HG02981 (cell line): Measurements from ENCODE around the gene AFTPH.

Experiments used
- ATAC-seq: cut with Tn5 transposase; IDR thresholded peaks from one replicate; pipeline ENCODE4 v1.9.1; 2021; ENCODE audit warnings: mild to moderate bottlenecking, moderate library complexity; ENCODE audit not compliant: unreplicated experiment

Gene AFTPH

DNA sequence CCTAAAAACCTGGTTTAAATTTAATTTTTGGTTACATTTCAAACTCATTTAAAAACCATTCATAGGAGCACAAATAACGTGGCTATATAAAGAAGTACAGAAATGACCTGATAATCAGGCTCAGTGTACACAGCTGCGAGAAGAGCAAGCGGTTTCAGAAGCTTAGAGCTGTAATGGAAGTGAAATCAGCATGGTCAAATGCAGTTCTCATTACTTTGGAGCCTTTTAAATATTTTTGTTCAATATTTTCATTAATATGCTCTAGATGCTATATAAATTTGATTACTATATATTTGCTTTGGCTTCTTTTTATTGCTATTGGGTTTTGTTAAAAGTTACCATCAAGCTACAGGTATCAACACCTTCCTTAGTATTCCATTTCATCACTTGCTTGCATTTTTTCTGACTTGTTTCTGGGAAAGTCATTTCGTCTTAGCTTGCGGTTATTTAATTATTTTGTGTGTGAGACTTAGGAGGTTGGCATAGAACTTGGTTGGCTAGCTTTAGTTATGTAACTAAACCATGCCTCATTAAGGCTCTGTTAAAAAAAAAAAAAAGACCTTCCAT is 58.7 kb downstream of the AFTPH start:
- peak; percentile 82 for ATAC-seq

DNA sequence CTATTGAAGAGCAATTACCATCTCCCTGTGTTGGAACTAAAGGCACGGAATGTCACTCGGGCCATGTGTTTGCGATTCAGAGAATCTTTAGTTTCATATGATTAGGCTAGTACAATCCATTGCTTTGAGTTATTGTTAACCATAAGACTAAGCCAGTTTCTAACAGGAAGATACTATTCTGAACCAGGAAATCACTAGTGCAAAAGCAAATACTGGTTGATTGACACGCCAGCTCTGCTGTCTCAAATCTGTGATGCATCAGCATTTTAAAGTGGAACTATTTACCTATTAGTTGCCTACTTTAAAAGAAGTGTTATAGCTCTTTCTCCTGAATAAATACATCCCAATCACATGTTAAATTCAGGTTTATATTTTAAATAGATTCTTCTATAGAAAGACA is 61.9 kb downstream of the AFTPH start:
- ATAC-seq, result no peak

DNA sequence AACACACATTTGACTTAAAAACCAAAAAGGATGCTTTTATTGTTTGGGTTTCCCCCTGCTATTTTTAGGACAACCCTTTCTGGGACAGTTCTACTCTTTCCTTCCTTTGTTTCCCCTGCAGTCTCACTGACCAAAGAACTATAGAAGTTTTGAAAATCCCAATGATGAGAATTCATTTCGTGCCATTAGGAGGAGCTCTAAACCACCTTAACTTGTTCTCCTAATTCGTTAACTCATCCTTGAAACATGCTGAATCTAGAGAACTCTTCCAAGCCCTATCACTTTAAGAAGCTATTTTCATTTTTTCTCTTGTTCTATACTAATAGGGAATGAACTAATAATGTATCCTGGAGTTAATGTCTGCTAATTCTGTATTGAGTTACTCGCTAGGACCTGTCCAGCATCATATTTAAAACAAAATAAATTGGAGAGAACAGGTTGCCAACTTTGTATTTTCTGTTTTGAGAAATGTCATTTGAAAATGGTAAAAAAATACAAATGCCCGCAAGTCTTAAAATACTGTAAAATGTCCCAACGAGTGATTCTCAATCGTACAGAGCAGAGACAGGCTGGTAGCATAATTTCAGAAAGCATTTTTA is 62.9 kb downstream of the AFTPH start:
- no peak for ATAC-seq

DNA sequence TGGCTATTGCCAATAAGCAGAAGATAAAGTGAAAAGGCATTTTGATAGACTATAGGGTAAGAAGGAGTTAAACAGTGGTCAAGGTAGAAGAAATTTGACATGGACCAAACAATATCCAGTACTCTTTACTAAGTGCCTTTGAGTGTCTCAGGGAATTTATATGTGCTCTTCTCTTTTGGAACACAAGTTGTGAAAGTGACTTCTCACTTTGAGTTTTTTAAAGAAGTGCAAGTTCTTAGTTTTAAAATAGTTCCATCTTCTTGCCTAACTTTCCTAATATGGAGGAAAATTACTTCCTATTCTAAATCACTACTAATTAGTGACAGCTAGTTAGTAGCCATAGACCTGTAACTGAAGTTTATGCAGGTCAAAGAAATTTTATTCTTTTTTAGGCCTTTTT is 63.4 kb downstream of the AFTPH start:
- no peak for ATAC-seq

DNA sequence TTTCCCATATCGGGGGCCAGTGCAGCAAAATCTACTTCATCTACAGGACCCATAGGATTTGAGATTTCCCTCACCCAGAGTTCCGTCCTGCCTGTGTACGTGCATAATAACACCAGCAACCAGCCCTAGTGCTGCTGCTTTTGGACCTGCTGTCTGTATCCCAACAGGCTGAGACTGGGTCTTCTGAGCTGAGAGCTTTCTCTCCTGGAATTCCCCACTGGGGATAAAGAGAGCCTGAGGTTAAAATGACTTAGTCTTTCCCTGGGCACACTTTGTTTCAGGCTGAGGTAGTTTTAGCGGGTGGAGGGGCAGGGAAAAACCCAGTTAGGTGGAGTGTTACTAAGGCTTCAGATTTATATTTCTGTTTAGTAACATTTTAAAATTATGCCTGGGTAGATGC is 67.1 kb downstream of the AFTPH start:
- ATAC-seq, result no peak

DNA sequence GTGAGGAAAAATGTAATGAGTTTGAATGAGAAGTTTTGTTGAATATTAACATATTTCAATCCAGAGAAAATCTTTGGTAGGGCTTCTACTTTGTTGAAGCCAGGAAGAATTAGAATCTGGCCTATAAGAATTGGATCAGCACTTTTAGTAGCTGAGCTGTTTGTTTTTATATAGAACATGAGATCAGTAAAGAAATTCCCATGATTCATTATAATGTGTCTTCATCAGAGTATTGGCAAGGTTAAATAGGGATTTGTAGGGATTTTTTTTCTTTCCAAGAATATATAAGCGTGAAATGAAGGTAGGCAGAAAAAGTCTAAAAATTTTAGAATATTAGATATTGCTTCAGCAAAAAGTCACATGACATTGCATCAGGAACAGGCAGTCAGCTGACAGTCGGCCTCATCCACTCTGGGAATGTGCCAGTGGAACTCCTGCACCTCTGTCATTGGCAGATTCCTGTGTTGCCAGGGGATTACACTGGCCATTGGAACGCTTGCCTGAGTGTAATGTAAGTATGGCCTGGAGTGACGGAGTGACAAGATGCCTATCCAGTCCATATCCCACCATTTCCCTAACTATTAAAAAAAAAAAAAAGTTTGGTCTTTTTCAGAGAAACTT is 69.0 kb downstream of the AFTPH start:
- no peak for ATAC-seq

DNA sequence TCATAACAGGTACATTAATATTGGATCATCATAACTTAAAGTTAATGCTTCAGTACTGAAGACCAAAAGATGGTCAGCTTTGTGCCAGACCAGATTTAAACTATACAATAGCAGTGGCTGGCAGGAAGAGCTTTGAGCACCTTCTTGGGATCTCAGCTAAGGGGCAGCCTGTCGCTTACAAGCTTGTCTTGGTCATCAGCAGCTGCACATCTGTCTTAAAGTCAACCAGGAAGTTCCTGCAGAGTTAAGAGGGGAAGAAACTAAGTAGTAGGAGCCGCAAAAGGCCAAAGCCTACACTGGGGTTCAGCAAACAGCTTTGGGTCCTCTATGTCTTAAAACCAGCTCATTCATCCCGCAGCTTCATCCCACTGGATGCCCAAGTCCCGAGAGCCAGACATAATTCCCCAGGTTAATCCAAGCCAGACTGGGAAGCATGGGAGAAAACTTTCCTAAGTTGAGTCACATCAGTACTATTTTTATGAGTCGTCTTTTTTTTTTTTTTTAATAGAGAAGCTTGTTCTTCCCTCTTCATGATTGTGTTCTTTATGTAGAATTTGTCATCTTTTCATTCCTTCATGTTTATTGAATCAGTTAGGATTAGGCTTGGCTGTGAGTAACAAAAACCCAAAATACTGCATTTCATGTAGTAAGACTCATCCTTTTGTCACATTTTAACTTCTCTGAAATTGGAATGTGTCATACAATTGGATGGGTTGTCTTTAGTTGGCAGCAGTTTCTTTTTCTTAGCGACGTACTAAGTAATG is 70.3 kb downstream of the AFTPH start:
- no peak for ATAC-seq

DNA sequence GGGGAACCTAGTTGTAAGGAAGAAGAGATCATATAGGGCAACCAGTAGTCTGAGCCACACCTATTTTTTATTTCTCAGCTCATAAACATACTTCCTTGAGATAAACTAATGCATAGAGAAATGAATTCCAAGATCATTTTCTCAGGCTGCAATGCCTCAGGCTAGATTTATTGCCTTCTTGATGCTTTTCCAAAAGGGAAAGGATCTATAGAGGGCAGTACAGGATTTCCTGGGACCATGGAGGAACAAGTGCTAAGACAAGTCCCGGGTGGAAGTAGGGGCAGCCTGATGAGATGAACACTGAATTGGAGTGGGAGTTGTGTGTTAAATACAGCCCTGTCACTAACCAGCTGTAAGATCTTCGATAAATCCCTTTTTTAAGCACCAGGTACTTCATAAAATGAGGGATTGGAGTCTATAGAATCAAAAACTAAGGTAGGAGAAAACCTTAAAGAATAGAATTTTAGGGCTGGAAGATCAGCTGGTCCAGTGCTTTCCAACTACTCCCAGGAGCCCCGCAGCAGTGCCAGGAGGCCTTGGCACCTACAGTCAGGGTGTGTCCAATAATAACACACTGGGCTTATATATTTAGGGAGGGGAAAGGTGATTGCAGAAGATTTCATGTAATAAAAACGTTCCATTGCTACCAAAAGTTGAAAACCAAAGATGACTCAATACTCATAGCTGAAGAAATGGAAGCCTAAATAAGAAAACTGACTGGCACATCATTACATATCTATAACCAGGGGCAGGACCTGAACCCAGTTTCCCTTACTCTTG is 71.5 kb downstream of the AFTPH start:
- ATAC-seq, result no peak

DNA sequence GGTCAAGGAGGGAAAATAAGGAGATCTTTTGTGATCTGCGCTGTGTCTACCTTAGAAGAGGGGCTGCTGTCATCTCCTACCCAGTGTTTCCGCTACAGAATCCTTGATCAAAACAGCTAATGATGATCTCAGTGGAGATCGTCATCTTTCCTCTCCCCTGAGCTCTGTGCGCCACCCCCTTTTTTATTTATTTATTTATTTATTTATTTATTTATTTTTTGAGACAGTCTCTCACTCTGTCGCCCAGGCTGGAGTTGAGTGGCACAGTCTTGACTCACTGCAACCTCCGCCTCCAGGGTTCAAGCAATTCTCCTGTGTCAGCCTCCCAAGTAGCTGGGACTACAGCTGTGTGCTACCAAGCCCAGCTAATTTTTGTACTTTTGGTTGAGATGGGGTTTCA is 74.1 kb downstream of the AFTPH start:
- ATAC-seq, result no peak

DNA sequence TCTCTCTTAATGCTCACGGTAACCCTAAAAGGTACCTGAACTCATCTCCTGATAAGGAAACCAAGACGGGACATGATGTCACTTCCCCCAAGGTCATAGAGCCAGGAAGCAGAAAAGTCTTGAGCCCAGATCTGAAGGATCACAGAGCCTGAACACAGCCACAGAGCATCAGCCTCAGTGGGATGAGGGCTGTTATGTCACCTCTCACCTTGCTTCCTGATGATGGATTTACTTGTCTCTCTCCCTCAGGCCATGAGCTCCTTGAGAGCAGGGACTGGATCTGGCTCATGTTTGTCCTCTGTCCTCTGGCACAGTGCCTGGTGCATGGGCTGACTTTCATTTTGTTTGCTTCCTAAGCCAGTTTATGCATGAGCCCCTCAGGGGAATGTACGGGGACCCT is 75.3 kb downstream of the AFTPH start:
- no peak for ATAC-seq

DNA sequence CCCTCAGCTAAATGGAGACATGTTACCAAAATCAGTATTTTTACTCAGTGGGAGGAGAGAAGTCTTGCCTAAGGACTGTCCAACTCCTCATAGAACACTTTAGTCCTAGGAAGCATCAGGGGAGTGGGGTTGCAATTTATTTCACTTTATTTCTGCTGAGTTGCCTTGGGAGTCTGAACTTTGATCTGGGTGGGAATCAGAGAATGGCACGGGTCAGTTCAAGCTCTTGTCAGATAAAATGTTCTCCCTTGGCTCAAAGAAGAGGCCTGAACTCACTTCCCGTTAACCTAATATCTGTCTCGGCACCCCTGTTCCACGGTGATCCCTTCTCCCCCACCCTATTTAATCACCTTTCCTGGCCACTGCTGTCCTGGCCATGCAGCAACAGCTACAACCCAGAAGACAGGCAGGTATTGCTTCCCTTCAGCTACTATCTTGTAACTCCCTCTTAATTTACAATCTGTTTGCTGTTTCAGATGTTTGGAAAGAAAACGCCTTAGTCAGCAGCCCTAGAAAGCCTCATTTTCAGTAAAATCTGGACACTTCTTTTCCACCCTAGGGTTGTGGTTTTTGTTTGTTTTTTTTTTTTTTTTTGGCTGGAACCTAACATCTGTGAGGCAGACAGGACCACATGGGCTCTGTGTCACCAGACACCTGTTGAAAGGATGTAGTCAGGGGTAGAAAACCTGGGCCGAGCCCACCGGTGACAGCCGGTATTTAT is 77.1 kb downstream of the AFTPH start:
- no peak for ATAC-seq

DNA sequence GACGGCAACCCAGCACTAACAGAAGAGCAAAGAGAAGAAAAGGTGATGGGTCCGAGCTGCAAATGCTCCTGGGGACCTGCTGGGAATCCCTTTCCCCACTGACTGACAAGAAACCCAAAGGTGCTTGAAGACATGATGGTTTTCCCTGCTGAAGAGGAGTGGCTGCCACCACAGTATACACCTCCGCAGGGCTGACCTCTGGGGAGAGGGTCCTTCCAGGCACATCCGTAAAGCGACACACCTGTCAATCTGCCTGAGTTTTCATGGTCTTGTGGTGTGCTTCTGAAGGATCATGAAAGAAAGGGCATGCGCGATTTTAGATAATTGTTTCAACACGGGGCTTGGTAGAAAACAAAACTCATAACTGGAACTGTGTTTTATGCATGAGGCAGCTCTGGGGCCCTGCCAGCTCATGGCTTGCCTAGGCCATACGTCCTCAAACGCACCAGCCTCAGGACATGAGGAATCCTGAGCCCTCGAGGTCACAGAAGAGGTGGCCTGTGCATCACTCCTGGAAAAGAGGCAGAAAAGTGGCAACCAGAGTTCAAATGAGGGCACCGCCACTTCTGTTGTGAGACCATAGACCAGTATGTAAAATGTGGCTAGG is 77.8 kb downstream of the AFTPH start:
- ATAC-seq, result no peak

DNA sequence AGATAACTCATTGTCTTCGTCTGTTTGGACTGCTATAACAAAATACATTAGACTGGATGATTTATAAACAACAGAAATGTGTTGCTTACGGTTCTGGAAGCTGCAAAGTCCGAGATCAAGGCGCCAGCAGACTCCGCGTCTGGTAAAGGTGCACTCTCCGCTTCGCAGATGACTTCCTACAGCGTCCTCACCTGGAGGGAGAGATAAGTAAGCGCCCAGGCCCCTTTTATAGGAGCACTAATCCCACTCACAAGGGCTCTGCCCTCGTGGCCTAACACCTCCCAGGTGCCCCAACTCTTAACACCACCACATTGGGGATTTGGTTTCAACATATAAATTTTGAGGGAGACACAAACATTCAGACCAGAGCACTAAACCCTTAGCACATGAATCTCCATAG is 78.3 kb downstream of the AFTPH start:
- ATAC-seq, result no peak

DNA sequence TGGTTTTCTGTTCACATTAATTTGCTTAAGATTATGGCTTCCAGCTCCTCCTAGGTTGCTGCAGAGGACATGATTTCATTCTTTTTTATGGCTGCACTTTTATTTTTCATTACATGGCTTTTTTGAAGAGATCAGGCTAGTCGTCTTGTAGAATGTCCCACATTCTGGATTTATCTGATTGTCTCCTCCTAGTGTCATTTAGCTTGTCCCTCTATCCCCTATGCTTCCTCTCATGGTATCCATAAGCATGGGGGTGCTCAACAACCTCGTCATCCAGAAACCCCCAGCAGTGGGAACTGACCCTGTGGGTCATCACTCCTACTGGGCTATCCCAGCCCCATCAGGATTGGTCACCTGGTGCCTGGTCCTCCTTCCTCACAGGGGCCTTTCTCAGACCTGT is 80.0 kb downstream of the AFTPH start:
- no peak for ATAC-seq

DNA sequence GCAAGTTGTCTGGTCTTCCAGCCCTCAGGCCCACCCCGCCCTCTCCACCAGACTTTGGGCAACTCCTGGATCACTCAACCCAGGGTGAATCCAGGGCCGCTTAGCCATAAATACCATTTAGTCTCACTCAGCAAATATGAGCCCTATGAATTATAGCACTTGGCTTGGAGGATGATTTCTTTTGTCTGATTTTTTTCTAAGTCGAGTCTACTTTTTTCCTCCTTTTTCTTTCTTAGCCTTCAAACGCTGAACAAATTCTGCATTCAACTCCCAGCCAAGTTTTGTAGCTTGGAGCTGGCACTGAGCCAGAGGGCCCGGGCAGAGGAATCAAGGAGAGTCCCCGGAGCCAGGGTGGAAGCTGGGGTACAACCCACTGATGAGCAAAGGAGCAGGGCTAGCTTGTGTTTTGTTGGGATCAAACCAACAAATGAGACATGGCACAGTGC is 80.9 kb downstream of the AFTPH start:
- no peak for ATAC-seq

DNA sequence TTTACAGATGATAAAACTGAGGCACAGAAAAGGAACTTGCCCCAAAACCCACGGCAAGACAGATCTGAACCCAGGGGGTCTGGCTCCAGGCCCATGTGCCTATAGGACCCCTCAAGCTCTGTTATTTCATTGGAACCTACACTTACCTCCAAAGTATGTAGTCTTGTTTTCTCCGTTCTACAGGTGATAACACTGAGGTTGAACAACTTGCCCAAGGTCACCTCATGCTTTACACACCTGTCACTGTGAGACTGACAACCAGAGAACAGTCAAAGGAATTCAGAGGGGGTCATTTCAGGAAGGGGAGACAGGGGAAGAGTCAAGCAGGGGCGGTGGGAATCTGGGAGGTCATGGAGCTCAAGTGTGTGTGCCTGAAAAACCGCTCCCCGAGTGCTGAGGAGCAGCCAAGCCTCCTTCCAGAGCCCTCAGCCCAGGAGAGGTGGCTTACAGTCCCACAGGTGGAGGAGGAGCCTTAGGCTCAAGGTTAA is 81.9 kb downstream of the AFTPH start:
- no peak for ATAC-seq

DNA sequence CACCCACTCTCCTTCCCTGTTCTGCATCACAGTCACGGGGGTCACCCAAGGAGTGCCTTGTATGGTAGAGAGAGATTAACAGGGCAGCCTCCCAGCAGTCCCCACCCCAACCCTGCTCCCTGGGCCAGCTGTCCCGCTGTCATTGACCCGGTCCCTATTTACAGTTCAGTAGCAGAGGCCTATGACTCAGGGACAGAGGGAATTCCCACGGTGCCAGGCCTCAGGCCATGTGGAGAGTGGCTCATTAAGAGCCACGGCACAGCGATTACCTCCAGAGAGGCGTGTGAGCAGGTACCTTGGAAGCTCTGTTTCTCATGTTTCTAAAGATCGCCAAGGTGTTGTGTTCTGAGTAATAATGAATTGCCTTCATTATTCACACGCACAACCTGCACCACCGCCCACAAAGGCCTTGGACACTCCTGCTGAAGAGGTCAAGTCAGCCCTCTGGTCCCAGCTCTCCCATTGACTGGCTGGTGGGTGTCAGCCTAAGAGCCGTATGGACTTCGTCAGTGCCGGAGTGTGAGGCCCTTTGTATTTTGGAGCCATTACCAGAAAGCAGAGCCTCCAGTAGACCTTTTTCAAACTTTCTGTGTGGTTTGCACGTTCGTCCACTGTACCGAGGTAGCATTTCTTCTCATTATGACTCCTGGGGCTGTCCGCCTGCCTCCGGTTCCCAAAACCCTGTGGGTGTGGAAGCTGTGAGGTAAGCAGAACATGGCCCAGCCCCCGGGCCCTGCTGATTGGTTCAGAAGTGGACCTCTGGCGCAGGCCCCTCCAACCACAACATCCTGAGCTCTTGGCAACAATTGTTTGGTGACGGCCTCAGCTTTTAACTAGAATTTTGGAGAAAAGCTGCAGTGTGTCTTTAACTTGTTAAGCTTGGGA is 82.6 kb downstream of the AFTPH start:
- ATAC-seq, result peak; percentile 85

DNA sequence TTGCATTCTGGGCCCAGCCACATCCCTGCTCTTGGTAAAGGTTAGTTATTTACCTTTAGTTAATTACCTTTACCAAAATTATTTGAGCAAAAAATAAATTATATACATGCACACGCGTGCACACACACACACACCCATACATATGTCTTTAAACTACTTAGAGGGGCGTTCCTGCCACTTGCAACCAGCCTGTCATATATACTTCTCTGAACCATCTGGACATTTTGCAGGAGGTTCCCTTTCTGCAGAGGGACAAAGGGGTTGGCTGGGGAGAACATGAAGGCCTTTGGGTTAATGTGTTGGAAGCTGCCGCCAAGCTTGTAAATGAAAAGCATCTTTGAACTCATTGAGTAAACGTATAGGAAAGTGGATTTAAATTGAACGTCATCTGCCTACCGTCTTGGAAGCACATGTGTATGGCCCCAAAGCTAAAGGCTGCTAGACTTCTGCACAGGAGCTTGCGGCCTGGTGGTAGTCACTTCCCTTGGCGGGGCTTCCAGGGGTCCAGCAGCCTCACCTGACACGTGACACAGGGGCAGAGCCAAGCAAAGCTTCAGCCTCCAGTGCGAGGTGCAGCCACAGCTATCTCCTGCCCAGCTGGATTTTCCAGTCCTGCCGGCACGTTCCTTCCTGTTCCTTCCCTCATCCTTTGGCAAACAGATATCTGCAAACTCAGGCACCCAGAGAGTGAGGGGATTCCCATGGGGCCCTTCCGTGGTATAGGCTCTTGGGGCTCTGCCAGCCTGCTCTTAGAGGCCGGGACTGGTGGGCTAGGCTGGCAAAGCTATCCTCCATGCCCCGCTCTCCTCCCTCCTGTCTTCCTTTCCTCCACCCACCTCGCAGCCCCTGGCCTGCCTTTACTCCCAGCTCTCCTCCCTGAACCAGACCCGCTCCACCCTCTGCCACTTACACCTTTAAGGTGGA is 83.5 kb downstream of the AFTPH start:
- ATAC-seq, result no peak
